HCT116 (cell line): Measurements from ENCODE around the gene RAB3B. TPM values are rescaled to one million over a fixed set of nuclear protein-coding genes. Genes with fewer than 3 reads are reported as not detected.

Source experiments
- ATAC-seq: fragments of 200-7000 bp; cut with Tn5 transposase; 2 replicates; pipeline ENCODE4 v1.9.1; 2020; ENCODE audit warnings: mild to moderate bottlenecking, moderate library complexity
- BruUV-seq: library from RNA; stranded (reverse); fragments of 400-500 nt; replicated peaks from 2 replicates; lab custom pipeline; 2021; lab: Mats Ljungman, UMichigan
- CTCF ChIA-PET: fragments of 300-600 bp; sonication (Branson Sonifier 250); formaldehyde crosslinking; loops from one replicate; lab custom pipeline; 2021; ENCODE audit warnings: antibody characterized with exemption; lab: Charles Lee
- POLR2A ChIA-PET: fragments of 300-600, 350-600 bp; sonication (Branson Sonifier 250); formaldehyde crosslinking; loops from one replicate; lab custom pipeline; 2021; ENCODE audit warnings: antibody characterized with exemption; lab: Charles Lee
- RAD21 ChIA-PET, 2 experiments: fragments of 300-600 bp; sonication (Branson Sonifier 250); formaldehyde crosslinking; loops; one replicate each; lab custom pipeline; 2023; ENCODE audit warnings: low total read pairs in 2 of 2; ENCODE audit not compliant: uncharacterized antibody in 2 of 2, unreplicated experiment in 2 of 2, low non-redundant PET in 1 of 2; lab: Charles Lee
- DNase-seq: peaks from one replicate; pipeline ENCODE4 v3.0.0-alpha.2; 2010; ENCODE audit warnings: low read depth, low spot score
- H2AFZ ChIP-seq: fragments of 200-600 bp; shearing (Covaris generic), sonication (generic); 2 replicates; pipeline ENCODE4 v1.6.1; 2017; ENCODE audit warnings: low read depth, mixed run types, mixed read lengths, antibody characterized with exemption, low read length; ENCODE audit not compliant: poor library complexity, severe bottlenecking
- H3K27ac ChIP-seq: 2 replicates; pipeline ENCODE4 v1.5.1; 2012; ENCODE audit warnings: low read depth, low read length
- H3K27me3 ChIP-seq: fragments of 200-600 bp; sonication (generic); 2 replicates; pipeline ENCODE4 v1.6.1; 2016; ENCODE audit warnings: mixed run types, low read length, mixed read lengths; ENCODE audit not compliant: insufficient read depth
- H3K36me3 ChIP-seq, 2 experiments: fragments of 200-500 bp in 1 of 2; fragments of 200-600 bp in 1 of 2; sonication (Bioruptor generic) in 1 of 2; sonication (generic) in 1 of 2; 2 replicates each; pipeline versions ENCODE4 v1.5.1 to v1.6.1; 2014 to 2016; ENCODE audit warnings: low read length in 2 of 2, inconsistent platforms in 1 of 2, mixed read lengths in 1 of 2, mixed run types in 1 of 2; ENCODE audit not compliant: insufficient read depth in 2 of 2, control insufficient read depth in 1 of 2
- H3K4me1 ChIP-seq, 2 experiments: fragments of 200-600 bp in 1 of 2; sonication (generic) in 1 of 2; 2 replicates each; pipeline versions ENCODE4 v1.5.1 to v1.6.1; 2012 to 2017; ENCODE audit warnings: low read length in 2 of 2, inconsistent platforms in 1 of 2, mild to moderate bottlenecking in 1 of 2, mixed read lengths in 1 of 2, mixed run types in 1 of 2, moderate library complexity in 1 of 2; ENCODE audit not compliant: insufficient read depth in 2 of 2, control insufficient read depth in 1 of 2
- H3K4me2 ChIP-seq: fragments of 200-600 bp; sonication (generic); 2 replicates; pipeline ENCODE4 v1.6.1; 2017; ENCODE audit warnings: mixed run types, low read length, mixed read lengths
- H3K4me3 ChIP-seq, 2 experiments: fragments of 200-600 bp in 1 of 2; sonication (generic) in 1 of 2; replicated peaks in 1 of 2; 2 replicates each; pipeline ENCODE4 v1.5.1; 2011 to 2016; ENCODE audit warnings: low read length in 2 of 2, control low read depth in 1 of 2, low read depth in 1 of 2, mild to moderate bottlenecking in 1 of 2, mixed read lengths in 1 of 2, mixed run types in 1 of 2
- H3K79me2 ChIP-seq: fragments of 200-600 bp; sonication (generic); 2 replicates; pipeline ENCODE4 v1.6.1; 2017; ENCODE audit warnings: mild to moderate bottlenecking, mixed run types, low read length, moderate library complexity, mixed read lengths; ENCODE audit not compliant: insufficient read depth
- H3K9ac ChIP-seq: fragments of 200-600 bp; sonication (generic); 2 replicates; pipeline ENCODE4 v1.6.1; 2016; ENCODE audit warnings: low read length, mixed read lengths
- H3K9me2 ChIP-seq: fragments of 200-600 bp; sonication (generic), shearing (Covaris generic); 2 replicates; pipeline ENCODE4 v1.6.1; 2017; ENCODE audit warnings: mixed run types, mild to moderate bottlenecking, moderate library complexity; ENCODE audit not compliant: insufficient read depth
- H3K9me3 ChIP-seq, 2 experiments: fragments of 200-500 bp in 1 of 2; fragments of 200-600 bp in 1 of 2; sonication (Bioruptor generic) in 1 of 2; sonication (generic) in 1 of 2; 2 replicates each; pipeline ENCODE4 v1.6.1; 2014 to 2017; ENCODE audit warnings: low read length in 2 of 2, mixed read lengths in 2 of 2, inconsistent platforms in 1 of 2, low read depth in 1 of 2, mild to moderate bottlenecking in 1 of 2, mixed run types in 1 of 2, moderate library complexity in 1 of 2; ENCODE audit not compliant: control insufficient read depth in 1 of 2, insufficient read depth in 1 of 2
- H4K20me1 ChIP-seq: fragments of 200-600 bp; sonication (generic), shearing (Covaris generic); 2 replicates; pipeline ENCODE4 v1.6.1; 2017; ENCODE audit warnings: mixed run types, mild to moderate bottlenecking, moderate library complexity; ENCODE audit not compliant: insufficient read depth
- ATF3 ChIP-seq: IDR thresholded peaks from 2 replicates; pipeline ENCODE4 v1.6.1; 2012
- CEBPB ChIP-seq: IDR thresholded peaks from 2 replicates; pipeline ENCODE4 v1.6.1; 2012; ENCODE audit warnings: low read depth
- CTCF ChIP-seq, 3 experiments: fragments of 200-600 bp in 1 of 3; sonication (generic) in 1 of 3; IDR thresholded peaks in 2 of 3; conservative IDR thresholded peaks in 1 of 3; 2 replicates each; pipeline ENCODE4 v1.5.1; 2012 to 2017; ENCODE audit warnings: low read depth in 2 of 3, low read length in 2 of 3, antibody characterized with exemption in 1 of 3, borderline replicate concordance in 1 of 3, control low read depth in 1 of 3, mild to moderate bottlenecking in 1 of 3, mixed read lengths in 1 of 3, mixed run types in 1 of 3, moderate library complexity in 1 of 3; ENCODE audit not compliant: insufficient read depth in 1 of 3
- EGR1 ChIP-seq: IDR thresholded peaks from 2 replicates; pipeline ENCODE4 v1.6.1; 2012; ENCODE audit warnings: low read depth
- EZH2 ChIP-seq: fragments of 200-600 bp; sonication (generic); IDR thresholded peaks from 2 replicates; pipeline ENCODE4 v1.6.1; 2017; ENCODE audit warnings: antibody characterized with exemption, mixed run types
- EZH2phosphoT487 ChIP-seq: fragments of 200-600 bp; IDR thresholded peaks from 2 replicates; pipeline ENCODE4 v1.6.1; 2018; ENCODE audit warnings: antibody characterized with exemption, borderline replicate concordance
- POLR2A ChIP-seq: IDR thresholded peaks from 2 replicates; pipeline ENCODE4 v1.7.0; 2011; ENCODE audit warnings: borderline replicate concordance; ENCODE audit not compliant: insufficient read depth, insufficient read length; ENCODE audit errors: extremely low read depth
- RAD21 ChIP-seq: IDR thresholded peaks from 2 replicates; pipeline ENCODE4 v1.6.1; 2012; ENCODE audit warnings: low read depth, mild to moderate bottlenecking
- REST ChIP-seq: IDR thresholded peaks from 2 replicates; pipeline ENCODE4 v1.6.1; 2012; ENCODE audit warnings: low read depth
- SP1 ChIP-seq: IDR thresholded peaks from 2 replicates; pipeline ENCODE4 v1.6.1; 2012; ENCODE audit warnings: low read depth
- SRF ChIP-seq: IDR thresholded peaks from 2 replicates; pipeline ENCODE4 v1.6.1; 2012; ENCODE audit warnings: low read depth
- ZFX ChIP-seq: fragments of 450-650 bp; IDR thresholded peaks from 2 replicates; pipeline ENCODE4 v1.6.1; 2017
- ZNF274 ChIP-seq: fragments of 200-500 bp; sonication (Bioruptor generic); IDR thresholded peaks from 2 replicates; pipeline ENCODE4 v1.6.1; 2014; ENCODE audit warnings: mild to moderate bottlenecking, low read depth, low read length, inconsistent platforms
- intact Hi-C: fragments of 100-400 bp; cut with micrococcal nuclease; formaldehyde crosslinking; loops from 2 replicates; pipeline ENCODE4 v1.10.0; 2022
- total RNA-seq: library from RNA; stranded (reverse); gene quantifications from one replicate; pipeline ENCODE4 v1.2.1, GENCODE V29; 2021; ENCODE audit not compliant: unreplicated experiment

The RAB3B gene
- total RNA-seq, 1 experiment from 2014 or later = 15.1 TPM

- no TSS peak for BruUV-seq
- Histone ChIP-seq H3K9ac (no peak overlapping the region), H3K9me3 (no peaks in the 10 kb centered on the region)
- TF ChIP-seq RAD21 (no peak), ZFX (no peak), EZH2phosphoT487 (no peak), POLR2A (no peak), CTCF (IDR thresholded peaks at IDR 0.05 in 2 of 3, conservative IDR thresholded peaks at IDR 0.05 in 1 of 3; ENCODE audit: borderline replicate concordance in 1 of 3, insufficient read depth in 1 of 3, low read depth in 2 of 3, low read length in 2 of 3) (no peak), ATF3 (no peak), CEBPB (no peak), EZH2 (no peak), EGR1 (no peak), REST (no peak), SRF (no peak), SP1 (no peak), ZNF274 (no peak)
- TF ChIP-seq, all 23 proteins: peak for 0
- Histone ChIP-seq H3K27me3 (no peaks in the 10 kb centered on the region), H3K4me2 (no peak overlapping the region), H3K9me2 (no peaks in the 10 kb centered on the region), H3K36me3 (peaks cover 12 to 18% of the 10 kb centered on the region in 2 experiments; a peak in 3 of 4 replicates), H3K4me1 (peaks cover 5 to 12% of the 10 kb centered on the region in 2 experiments; a peak in 2 of 4 replicates), H4K20me1 (no peaks in the 10 kb centered on the region), H3K79me2 (peaks cover 40% of the 10 kb centered on the region), H3K27ac (no peak overlapping the region), H2AFZ (no peak overlapping the region), H3K4me3 (no peak overlapping the region)
- ChIA-PET RAD21 (no interaction called here), POLR2A (no interaction called here), CTCF (no interaction called here)
- intact Hi-C loops = no loop called here
- DNase-seq (no peak), ATAC-seq (no peak)
Observed at GRCh38 chr1:52028328-52028727, 37.8 kb upstream of the RAB3B start.
